AG09319 (cell line): ENCODE data around the gene SLC22A17.

Experiments
- DNase-seq: peaks from one replicate; pipeline ENCODE4 v3.0.0-alpha.2; 2010; ENCODE audit warnings: low read depth; ENCODE audit errors: extremely low read depth
- CTCF ChIP-seq: IDR thresholded peaks from 2 replicates; pipeline ENCODE4 v1.5.1; 2011; ENCODE audit warnings: low read depth, mild to moderate bottlenecking, inconsistent platforms, low read length, moderate library complexity

SLC22A17 gene

GRCh38 chr14:23354990-23355389 is 2.3 kb upstream of the SLC22A17 start:
- DNase-seq: no peak
- TF ChIP-seq CTCF: no peak

DNA sequence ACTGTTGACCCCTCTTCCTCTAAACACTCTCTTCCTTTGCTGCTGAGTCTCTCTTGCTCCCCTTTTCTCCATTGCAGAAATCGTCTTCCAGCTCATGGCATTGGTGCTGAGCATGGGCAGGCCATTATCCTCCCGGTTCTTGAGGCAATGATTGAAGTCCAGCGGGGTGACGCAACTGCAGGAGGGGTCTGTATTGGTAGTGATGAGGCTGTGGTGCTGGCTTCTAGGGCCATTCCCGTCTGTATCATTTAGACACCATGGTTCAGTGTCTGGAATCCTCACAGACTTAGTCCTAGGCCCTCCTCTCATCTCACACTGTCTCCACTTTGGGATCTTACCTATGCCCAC is 720 bp upstream of the SLC22A17 start:
- DNase-seq: no peak
- TF ChIP-seq CTCF: no peak

GRCh38 chr14:23351681-23352505 is 794 bp downstream of the SLC22A17 start:
- no peak for TF ChIP-seq CTCF
- DNase-seq: no peak

- no peak for TF ChIP-seq CTCF
- no peak for DNase-seq
These were observed 3.4 kb downstream of the SLC22A17 start for GRCh38 chr14:23349156-23349845.

GRCh38 chr14:23348297-23348655 is 4.4 kb downstream of the SLC22A17 start:
- no peak for DNase-seq
- TF ChIP-seq CTCF: no peak

- TF ChIP-seq CTCF: no peak
These were observed 5.0 kb downstream of the SLC22A17 start for GRCh38 chr14:23347406-23348296.

More at GRCh38 chr14:23347406-23348296, 5.0 kb downstream of the SLC22A17 start:
- DNase-seq: no peak
